Measurements from ENCODE around the gene CUBN. TPM values are rescaled to one million over a fixed set of nuclear protein-coding genes. Genes with fewer than 3 reads are reported as not detected.
A peak's percentile ranks its signal among the peaks of the same experiment; 100 is the strongest.

The CUBN gene
- total and polyA plus RNA-seq, 4 donors = 5.1 to 10.6 (median 6.4) TPM

DNA sequence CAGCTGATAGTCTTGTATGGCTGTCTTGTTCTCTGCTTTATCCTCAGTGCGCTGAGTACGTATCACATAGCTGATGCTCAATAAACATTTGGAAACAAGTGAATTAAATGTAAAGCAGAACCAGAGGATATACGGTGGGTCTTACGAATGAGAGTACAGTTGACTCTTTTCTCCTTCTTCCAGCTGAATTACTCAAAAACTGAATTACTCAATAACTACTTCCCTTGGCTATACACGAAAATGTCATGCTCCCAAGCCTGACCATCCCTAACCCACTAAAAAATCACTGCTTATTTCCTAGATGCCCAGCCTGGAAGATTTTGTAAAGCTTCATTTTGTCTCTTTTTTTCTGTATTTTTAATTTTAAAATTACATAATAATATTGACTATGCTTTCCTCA lies 309.2 kb downstream of the CUBN start:
- no peaks in the 10 kb centered on the region for H3K36me3 ChIP-seq (ENCODE audit: control insufficient read depth, insufficient read depth, low read length)
- no peak for DNase-seq (ENCODE audit: low read depth in 4 of 6, low spot score in 6 of 6)
- 88% methylated on average over 3 of the region's 5 CpGs for WGBS (ENCODE audit: insufficient coverage)

DNA sequence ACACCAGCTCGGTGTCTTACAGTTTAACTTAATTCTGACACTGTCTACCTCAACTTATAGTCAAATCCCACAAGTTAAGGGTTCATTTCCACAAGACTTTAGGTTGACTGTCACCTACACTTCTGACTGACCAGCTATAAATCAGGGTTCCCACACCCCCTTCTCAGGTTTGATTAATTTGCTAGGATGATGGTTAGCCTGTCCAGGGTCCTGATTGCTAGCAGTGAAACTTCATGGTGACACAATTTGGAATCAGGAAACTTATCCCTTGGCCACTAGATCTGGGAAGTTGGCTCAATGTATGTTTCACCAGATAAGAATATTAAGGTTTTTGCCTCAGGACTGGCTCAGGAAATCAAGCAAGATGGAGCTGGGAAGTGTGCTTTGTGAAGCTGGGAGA lies 309.6 kb downstream of the CUBN start:
- Histone ChIP-seq H3K4me1 (ENCODE audit: control insufficient read depth, insufficient read depth, low read length) (peaks cover 8% of the 10 kb centered on the region), H3K36me3 (ENCODE audit: control insufficient read depth, insufficient read depth, low read length) (no peaks in the 10 kb centered on the region), H3K9me3 (ENCODE audit: control insufficient read depth, insufficient read depth, low read length) (peaks cover 6% of the 10 kb centered on the region), H3K27ac (ENCODE audit: low read depth, low read length) (no peak overlapping the region), H3K4me3 (ENCODE audit: low read depth, low read length) (no peak overlapping the region), H3K27me3 (ENCODE audit: control insufficient read depth, insufficient read depth, low read length) (no peaks in the 10 kb centered on the region)
- 82% methylated on average over 1 of the region's 1 CpG for WGBS (ENCODE audit: insufficient coverage)
- DNase-seq (ENCODE audit: low read depth in 4 of 6, low spot score in 6 of 6) = no peak

More for the DNA sequence above, 309.2 kb downstream of the CUBN start:
- no peaks in the 10 kb centered on the region for H3K27me3 ChIP-seq (ENCODE audit: control insufficient read depth, insufficient read depth, low read length)
- peaks cover 8% of the 10 kb centered on the region for H3K4me1 ChIP-seq (ENCODE audit: control insufficient read depth, insufficient read depth, low read length)
- peaks cover 6% of the 10 kb centered on the region for H3K9me3 ChIP-seq (ENCODE audit: control insufficient read depth, insufficient read depth, low read length)
- H3K27ac ChIP-seq (ENCODE audit: low read depth, low read length) = no peak overlapping the region
- no peak overlapping the region for H3K4me3 ChIP-seq (ENCODE audit: low read depth, low read length)

- H3K4me1 ChIP-seq (ENCODE audit: control insufficient read depth, insufficient read depth, low read length) = peaks cover 8% of the 10 kb centered on the region
- no CpG with 5 or more reads among the region's 3 CpGs for WGBS (ENCODE audit: insufficient coverage)
These were observed 310.2 kb downstream of the CUBN start for GRCh38 chr10:16819436-16819835.

GRCh38 chr10:16819026-16819425 lies 310.6 kb downstream of the CUBN start:
- no peaks in the 10 kb centered on the region for H3K27me3 ChIP-seq (ENCODE audit: control insufficient read depth, insufficient read depth, low read length)
- WGBS (ENCODE audit: insufficient coverage) = 74% methylated on average over 5 of the region's 6 CpGs
- H3K36me3 ChIP-seq (ENCODE audit: control insufficient read depth, insufficient read depth, low read length) = no peaks in the 10 kb centered on the region
- H3K9me3 ChIP-seq (ENCODE audit: control insufficient read depth, insufficient read depth, low read length) = peaks cover 6% of the 10 kb centered on the region
- H3K4me1 ChIP-seq (ENCODE audit: control insufficient read depth, insufficient read depth, low read length) = peaks cover 8% of the 10 kb centered on the region
- DNase-seq (ENCODE audit: low read depth in 4 of 6, low spot score in 6 of 6) = no peak
- H3K27ac ChIP-seq (ENCODE audit: low read depth, low read length) = no peak overlapping the region
- no peak overlapping the region for H3K4me3 ChIP-seq (ENCODE audit: low read depth, low read length)

More at GRCh38 chr10:16819436-16819835, 310.2 kb downstream of the CUBN start:
- H3K9me3 ChIP-seq (ENCODE audit: control insufficient read depth, insufficient read depth, low read length) = peaks cover 6% of the 10 kb centered on the region
- no peaks in the 10 kb centered on the region for H3K36me3 ChIP-seq (ENCODE audit: control insufficient read depth, insufficient read depth, low read length)
- H3K27ac ChIP-seq (ENCODE audit: low read depth, low read length) = no peak overlapping the region
- no peaks in the 10 kb centered on the region for H3K27me3 ChIP-seq (ENCODE audit: control insufficient read depth, insufficient read depth, low read length)
- no peak overlapping the region for H3K4me3 ChIP-seq (ENCODE audit: low read depth, low read length)
- DNase-seq (ENCODE audit: low read depth in 4 of 6, low spot score in 6 of 6) = no peak

- peak within 1 kb of the TSS; percentile 83 for H3K27ac ChIP-seq (ENCODE audit: low read depth, low read length)
- H3K4me3 ChIP-seq (ENCODE audit: low read depth, low read length) = peak within 1 kb of the TSS; percentile 67
- H3K4me1 ChIP-seq (ENCODE audit: control insufficient read depth, insufficient read depth, low read length) = peaks cover 8% of the 10 kb centered on the region
- peaks cover under 1% of the 10 kb centered on the region for H3K9me3 ChIP-seq (ENCODE audit: control insufficient read depth, insufficient read depth, low read length)
- no peaks in the 10 kb centered on the region for H3K27me3 ChIP-seq (ENCODE audit: control insufficient read depth, insufficient read depth, low read length)
- under 1% methylated on average over 65 of the region's 65 CpGs for WGBS (ENCODE audit: insufficient coverage)
- no peaks in the 10 kb centered on the region for H3K36me3 ChIP-seq (ENCODE audit: control insufficient read depth, insufficient read depth, low read length)
- DNase-seq (ENCODE audit: low read depth in 4 of 6, low spot score in 6 of 6) = peak; percentile 99 to 100 (median 99)
These were observed 312.2 kb downstream of the CUBN start, which contains the start of gene RSU1 for GRCh38 chr10:16817125-16818019. Gene RSU1, minus strand, starts transcription at chr10:16817424. Its CDS starts 343 bp downstream, at chr10:16817081.

GRCh38 chr10:16816830-16817124 lies 312.8 kb downstream of the CUBN start:
- Histone ChIP-seq H3K4me3 (ENCODE audit: low read depth, low read length) (peak overlapping the region; percentile 67), H3K4me1 (ENCODE audit: control insufficient read depth, insufficient read depth, low read length) (peaks cover 8% of the 10 kb centered on the region), H3K9me3 (ENCODE audit: control insufficient read depth, insufficient read depth, low read length) (no peaks in the 10 kb centered on the region), H3K27ac (ENCODE audit: low read depth, low read length) (peak overlapping the region; percentile 69), H3K36me3 (ENCODE audit: control insufficient read depth, insufficient read depth, low read length) (no peaks in the 10 kb centered on the region), H3K27me3 (ENCODE audit: control insufficient read depth, insufficient read depth, low read length) (no peaks in the 10 kb centered on the region)
- under 1% methylated on average over 12 of the region's 12 CpGs for WGBS (ENCODE audit: insufficient coverage)
- DNase-seq (ENCODE audit: low read depth in 4 of 6, low spot score in 6 of 6) = no peak

DNA sequence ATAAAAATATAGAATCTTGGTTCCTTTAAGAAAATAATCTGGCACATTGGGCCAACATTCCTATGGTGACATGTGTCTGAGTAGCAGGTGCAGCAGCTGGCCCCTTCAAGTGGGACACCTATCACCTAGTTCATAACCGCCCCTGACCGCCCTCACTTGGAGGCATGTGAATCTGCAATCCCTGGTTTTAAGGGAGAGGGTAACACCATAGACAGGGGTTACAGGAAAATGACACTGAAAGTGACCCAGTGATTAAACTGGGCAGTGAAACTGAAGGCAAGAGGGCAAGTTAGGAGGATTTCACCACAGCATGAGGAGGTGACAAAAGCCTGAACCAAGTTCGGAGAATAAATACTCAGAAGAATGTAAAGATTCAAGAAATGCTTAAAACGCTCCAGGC lies 313.4 kb downstream of the CUBN start:
- Histone ChIP-seq H3K4me3 (ENCODE audit: low read depth, low read length) (peak overlapping the region; percentile 67), H3K27ac (ENCODE audit: low read depth, low read length) (no peak overlapping the region), H3K36me3 (ENCODE audit: control insufficient read depth, insufficient read depth, low read length) (no peaks in the 10 kb centered on the region), H3K4me1 (ENCODE audit: control insufficient read depth, insufficient read depth, low read length) (peaks cover 8% of the 10 kb centered on the region), H3K9me3 (ENCODE audit: control insufficient read depth, insufficient read depth, low read length) (no peaks in the 10 kb centered on the region), H3K27me3 (ENCODE audit: control insufficient read depth, insufficient read depth, low read length) (no peaks in the 10 kb centered on the region)
- WGBS (ENCODE audit: insufficient coverage) = 67% methylated on average over 1 of the region's 4 CpGs
- no peak for DNase-seq (ENCODE audit: low read depth in 4 of 6, low spot score in 6 of 6)

DNA sequence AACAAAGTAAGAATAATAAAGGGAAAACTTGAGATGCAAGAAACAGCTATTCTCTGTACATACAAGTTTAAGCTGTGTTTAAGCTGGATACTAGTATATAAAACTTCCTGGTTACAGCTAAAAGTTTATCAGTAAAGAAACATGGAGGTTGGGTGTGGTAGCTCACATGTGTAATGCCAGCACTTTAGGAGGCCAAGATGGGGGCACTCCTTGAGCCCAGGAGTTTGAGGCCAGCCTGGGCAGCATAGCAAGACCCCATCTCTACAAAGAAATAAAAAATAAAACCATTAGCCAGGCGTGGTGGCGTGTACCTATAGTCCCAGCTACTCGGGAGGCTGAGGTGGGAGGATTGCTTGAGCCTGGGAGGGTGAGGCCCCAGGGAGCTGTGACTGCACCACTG lies 315.6 kb downstream of the CUBN start:
- Histone ChIP-seq H3K4me1 (ENCODE audit: control insufficient read depth, insufficient read depth, low read length) (peaks cover 8% of the 10 kb centered on the region), H3K27ac (ENCODE audit: low read depth, low read length) (no peak overlapping the region), H3K27me3 (ENCODE audit: control insufficient read depth, insufficient read depth, low read length) (no peaks in the 10 kb centered on the region), H3K9me3 (ENCODE audit: control insufficient read depth, insufficient read depth, low read length) (no peaks in the 10 kb centered on the region), H3K36me3 (ENCODE audit: control insufficient read depth, insufficient read depth, low read length) (no peaks in the 10 kb centered on the region), H3K4me3 (ENCODE audit: low read depth, low read length) (no peak overlapping the region)
- DNase-seq (ENCODE audit: low read depth in 4 of 6, low spot score in 6 of 6) = no peak
- WGBS (ENCODE audit: insufficient coverage) = 100% methylated on average over 2 of the region's 3 CpGs

- H3K9me3 ChIP-seq (ENCODE audit: control insufficient read depth, insufficient read depth, low read length) = no peaks in the 10 kb centered on the region
- DNase-seq (ENCODE audit: low read depth in 4 of 6, low spot score in 6 of 6) = no peak
- no peak overlapping the region for H3K4me3 ChIP-seq (ENCODE audit: low read depth, low read length)
- H3K4me1 ChIP-seq (ENCODE audit: control insufficient read depth, insufficient read depth, low read length) = peaks cover 8% of the 10 kb centered on the region
- no peaks in the 10 kb centered on the region for H3K36me3 ChIP-seq (ENCODE audit: control insufficient read depth, insufficient read depth, low read length)
- WGBS (ENCODE audit: insufficient coverage) = no CpG with 5 or more reads among the region's 4 CpGs
- H3K27me3 ChIP-seq (ENCODE audit: control insufficient read depth, insufficient read depth, low read length) = no peaks in the 10 kb centered on the region
- H3K27ac ChIP-seq (ENCODE audit: low read depth, low read length) = no peak overlapping the region
These were observed 316.9 kb downstream of the CUBN start for GRCh38 chr10:16812676-16813075.

DNA sequence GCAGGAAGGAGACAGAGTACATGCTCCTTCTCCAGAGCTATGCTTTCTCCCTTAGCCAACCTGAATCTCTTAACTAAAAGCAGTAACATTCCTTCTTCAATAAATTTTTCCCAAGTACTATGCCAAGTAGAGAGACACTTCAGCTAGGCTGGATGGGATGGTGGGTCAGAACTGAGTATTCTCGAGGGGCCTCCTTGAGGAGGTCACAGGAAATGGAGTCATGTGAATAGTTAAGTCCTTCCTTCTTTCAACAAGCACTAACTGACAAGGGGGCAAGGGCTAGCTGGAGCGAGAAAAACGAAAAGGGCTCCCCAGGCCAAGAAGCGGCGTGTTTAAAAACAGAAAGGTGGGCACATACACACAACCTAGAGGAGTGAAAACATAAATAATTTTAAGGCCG lies 317.8 kb downstream of the CUBN start:
- 81% methylated on average over 5 of the region's 6 CpGs for WGBS (ENCODE audit: insufficient coverage)
- Histone ChIP-seq H3K27ac (ENCODE audit: low read depth, low read length) (no peak overlapping the region), H3K36me3 (ENCODE audit: control insufficient read depth, insufficient read depth, low read length) (no peaks in the 10 kb centered on the region), H3K4me1 (ENCODE audit: control insufficient read depth, insufficient read depth, low read length) (peaks cover 6% of the 10 kb centered on the region), H3K4me3 (ENCODE audit: low read depth, low read length) (no peak overlapping the region), H3K9me3 (ENCODE audit: control insufficient read depth, insufficient read depth, low read length) (no peaks in the 10 kb centered on the region), H3K27me3 (ENCODE audit: control insufficient read depth, insufficient read depth, low read length) (no peaks in the 10 kb centered on the region)
- no peak for DNase-seq (ENCODE audit: low read depth in 4 of 6, low spot score in 6 of 6)
